NCI-H446 (cell line): Measurements from ENCODE around the gene CNTRL.
"Not testable (repeated sequence)": the region's sequence is repeated elsewhere in the genome, so short reads cannot be mapped to it uniquely, and the experiment has no call there.

Experiments used
- DNase-seq, 2 experiments: peaks; one replicate each; lab custom pipeline; 2025; lab: John Stamatoyannopoulos, UW

Gene CNTRL

GRCh38 chr9:121129384-121129783 lies 54.6 kb downstream of the CNTRL start:
- not testable (repeated sequence) for DNase-seq

GRCh38 chr9:121133104-121133816 lies 58.5 kb downstream of the CNTRL start:
- DNase-seq = no peak

GRCh38 chr9:121135642-121136041 lies 60.9 kb downstream of the CNTRL start:
- DNase-seq = no peak

DNA sequence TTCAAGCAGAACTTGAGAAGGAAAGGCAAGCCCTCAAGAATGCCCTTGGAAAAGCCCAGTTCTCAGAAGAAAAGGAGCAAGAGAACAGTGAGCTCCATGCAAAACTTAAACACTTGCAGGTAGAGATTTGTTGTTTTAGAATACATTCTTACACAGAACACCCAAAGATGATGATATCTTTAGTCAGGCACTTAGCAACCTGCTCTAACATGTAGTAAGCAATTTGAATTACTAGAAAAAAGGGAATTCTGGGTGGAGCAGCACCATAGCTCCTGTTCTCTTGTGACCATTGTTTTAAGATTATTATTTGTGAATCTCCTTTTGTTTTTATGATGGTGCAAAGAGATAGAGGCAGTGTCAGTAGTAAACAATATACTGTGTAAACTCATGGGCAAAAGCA lies 63.8 kb downstream of the CNTRL start:
- DNase-seq = no peak

DNA sequence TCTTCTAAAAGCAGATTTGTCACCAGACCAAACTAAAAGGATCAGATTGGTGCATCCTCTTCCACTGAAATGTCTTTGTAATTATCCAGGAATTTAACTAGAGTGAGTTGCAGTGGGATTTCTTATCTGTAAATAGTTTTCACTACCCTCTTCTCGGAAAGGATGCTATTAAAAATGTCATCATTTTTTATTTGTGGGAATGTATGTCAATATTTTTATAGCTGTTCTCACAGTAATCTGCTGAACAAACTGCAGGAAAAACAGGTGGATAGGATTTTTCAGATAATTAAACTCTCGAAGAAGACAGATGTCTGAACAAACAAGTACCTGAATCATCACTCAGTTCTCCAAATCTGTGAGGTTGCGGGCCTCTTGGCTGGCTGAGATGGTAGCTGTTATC lies 64.2 kb downstream of the CNTRL start:
- DNase-seq = no peak

DNA sequence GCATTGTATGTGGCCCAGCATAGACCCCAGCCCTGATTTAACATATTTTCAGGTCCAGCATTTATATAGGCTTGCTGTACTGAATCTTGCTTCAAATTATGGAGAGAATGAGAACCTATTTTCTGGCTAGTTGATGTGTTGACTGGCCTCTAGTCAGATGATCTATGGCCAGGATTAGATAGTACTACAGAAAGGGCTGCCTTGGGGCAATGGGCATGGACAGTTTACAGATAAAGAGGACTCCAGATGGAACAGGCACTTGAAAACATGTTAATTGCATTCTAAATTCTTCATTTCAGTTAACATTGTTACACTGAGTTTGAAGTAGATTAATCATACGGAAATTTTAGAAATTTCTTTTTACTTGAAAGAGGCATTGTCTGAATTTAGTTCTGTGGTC lies 65.4 kb downstream of the CNTRL start:
- DNase-seq = no peak

- no peak for DNase-seq
Measured at GRCh38 chr9:121141306-121141705, 66.6 kb downstream of the CNTRL start.

- no peak for DNase-seq
Measured at GRCh38 chr9:121141706-121142105, 67.0 kb downstream of the CNTRL start.

DNA sequence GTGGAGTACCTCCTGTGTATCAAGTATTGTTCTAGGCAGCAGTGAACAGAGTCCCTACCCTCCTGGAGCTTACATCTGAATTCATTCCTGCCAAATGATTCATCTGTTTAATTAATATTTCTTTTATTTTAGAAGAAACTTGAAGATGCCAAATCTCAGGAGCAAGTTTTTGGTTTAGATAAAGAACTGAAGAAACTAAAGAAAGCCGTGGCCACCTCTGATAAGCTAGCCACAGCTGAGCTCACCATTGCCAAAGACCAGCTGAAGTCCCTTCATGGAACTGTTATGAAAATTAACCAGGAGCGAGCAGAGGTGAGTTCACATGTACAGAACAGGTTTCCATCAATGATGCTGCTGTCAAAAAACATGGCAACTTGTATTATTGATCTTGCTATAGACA lies 69.0 kb downstream of the CNTRL start:
- DNase-seq = no peak

- no peak for DNase-seq
Measured at GRCh38 chr9:121144482-121144881, 69.7 kb downstream of the CNTRL start.

- DNase-seq = no peak
Measured at GRCh38 chr9:121150188-121150587, 75.4 kb downstream of the CNTRL start.

GRCh38 chr9:121153642-121154041 lies 78.9 kb downstream of the CNTRL start:
- DNase-seq = no peak

DNA sequence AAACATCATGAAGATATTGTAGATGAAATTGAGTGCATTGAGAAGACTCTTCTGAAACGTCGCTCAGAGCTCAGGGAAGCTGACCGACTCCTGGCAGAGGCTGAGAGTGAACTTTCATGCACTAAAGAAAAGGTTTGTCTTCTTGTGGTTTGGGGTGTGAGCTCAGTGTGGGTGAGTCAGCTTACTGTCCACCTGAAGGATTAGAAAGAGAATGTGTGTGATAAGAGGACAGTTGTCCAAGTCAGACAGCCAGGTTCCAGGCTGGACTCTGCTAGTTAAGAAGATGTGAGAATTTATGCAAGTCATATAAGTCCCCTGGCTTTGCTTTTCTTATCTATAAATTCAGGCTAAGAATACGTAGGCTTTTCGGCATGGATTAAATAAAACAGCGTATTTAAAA lies 80.0 kb downstream of the CNTRL start:
- DNase-seq = no peak

DNA sequence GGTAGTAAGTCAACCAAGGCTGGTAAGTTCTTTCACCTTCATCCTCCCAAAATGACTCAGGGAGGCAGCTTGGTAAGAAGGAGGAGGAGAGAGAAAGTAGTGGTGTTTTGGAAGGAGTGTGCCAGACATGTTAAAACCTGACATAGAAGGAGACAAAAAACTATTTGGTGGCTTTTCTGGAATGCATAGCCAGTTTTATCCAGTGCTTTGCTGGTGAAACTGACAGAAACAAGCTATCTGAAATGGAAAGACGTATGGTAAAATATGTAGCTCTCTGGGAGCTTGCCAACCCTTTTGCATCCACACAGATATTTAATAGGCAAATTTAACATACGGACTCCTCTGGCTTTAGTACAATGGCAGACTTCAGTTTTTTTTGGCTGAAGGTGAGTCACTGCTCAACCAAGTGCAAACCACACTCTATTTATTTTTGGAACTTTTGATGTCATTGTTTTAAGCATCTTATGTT lies 81.5 kb downstream of the CNTRL start:
- DNase-seq = peak; percentile 13 to 33

DNA sequence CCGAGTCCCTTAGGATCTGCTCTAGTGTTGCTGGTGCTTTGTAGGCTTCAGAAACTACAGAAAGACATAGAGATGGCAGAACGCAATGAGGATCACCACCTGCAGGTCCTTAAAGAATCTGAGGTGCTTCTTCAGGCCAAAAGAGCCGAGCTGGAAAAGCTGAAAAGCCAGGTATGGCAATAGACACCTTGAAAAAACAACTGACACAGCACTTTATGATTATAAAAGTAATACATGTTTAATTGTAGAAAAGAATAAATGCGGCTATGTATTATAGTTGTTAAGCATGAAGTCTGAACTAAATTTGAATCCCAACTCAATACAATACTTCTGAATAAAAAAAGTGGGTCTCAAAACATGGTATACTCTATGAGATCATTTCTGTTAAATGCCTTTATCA lies 83.2 kb downstream of the CNTRL start:
- DNase-seq = no peak

GRCh38 chr9:121160025-121160424 lies 85.3 kb downstream of the CNTRL start:
- DNase-seq = no peak

DNA sequence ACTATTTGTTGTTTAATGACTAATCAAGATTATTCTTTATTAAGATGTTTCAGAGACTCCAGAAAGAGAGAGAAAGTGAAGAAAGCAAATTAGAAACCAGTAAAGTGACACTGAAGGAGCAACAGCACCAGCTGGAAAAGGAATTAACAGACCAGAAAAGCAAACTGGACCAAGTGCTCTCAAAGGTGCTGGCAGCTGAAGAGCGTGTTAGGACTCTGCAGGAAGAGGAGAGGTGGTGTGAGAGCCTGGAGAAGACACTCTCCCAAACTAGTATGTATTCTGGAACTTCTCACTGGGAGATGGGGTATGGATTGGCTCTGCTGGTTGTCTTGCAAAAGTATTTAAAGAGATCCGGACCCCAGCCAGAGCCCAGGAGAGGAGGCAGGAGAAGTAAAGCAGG lies 93.3 kb downstream of the CNTRL start:
- no peak for DNase-seq

- DNase-seq = no peak
Measured at GRCh38 chr9:121169094-121169601, 94.4 kb downstream of the CNTRL start.

GRCh38 chr9:121171236-121171635 lies 96.5 kb downstream of the CNTRL start:
- DNase-seq = no peak

DNA sequence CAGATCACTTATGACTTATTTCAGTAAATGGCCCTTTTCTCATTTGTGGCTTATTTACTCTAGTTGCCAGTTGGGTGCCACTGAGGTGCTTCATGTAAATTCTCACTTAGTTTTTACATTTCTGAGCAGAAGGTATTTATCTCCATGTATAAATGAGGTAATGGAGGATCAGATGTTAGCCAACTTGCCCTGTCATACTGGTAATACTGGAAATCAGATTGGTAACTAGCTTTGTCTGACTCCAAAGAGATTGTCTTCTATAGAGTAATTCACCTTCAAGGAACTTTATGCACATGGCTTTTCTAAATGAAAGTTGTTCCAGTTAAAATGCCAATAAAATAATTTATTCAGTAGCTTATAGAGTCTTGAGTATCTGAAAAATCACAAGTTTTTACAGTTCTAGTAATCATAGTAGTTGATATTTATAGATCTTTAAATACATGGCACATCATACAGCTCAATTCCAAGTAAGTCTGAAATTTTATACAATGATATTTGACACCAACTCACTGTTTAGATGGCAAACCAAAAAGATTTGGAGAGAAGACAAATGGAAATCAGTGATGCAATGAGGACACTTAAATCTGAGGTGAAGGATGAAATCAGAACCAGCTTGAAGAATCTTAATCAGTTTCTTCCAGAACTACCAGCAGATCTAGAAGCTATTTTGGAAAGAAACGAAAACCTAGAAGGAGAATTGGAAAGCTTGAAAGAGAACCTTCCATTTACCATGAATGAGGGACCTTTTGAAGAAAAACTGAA lies 98.2 kb downstream of the CNTRL start:
- DNase-seq = no peak

DNA sequence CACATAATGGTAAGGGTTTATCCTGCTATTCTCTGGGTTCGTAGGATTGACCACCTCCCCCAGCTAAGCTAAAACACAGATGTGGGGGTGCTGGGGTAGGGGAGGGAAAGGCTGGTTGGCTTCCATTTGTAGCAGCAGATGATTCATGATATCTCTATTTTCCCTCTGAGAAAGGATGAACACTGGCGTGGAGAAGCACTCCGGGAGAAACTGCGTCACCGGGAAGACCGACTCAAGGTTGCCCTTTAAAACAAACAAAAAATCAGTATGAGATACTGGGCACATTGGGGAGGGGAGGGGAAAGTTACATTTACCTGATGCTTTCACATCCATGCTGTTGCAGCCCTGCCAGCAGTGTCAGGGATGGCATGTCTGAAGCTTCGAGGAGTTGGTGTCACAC lies 98.7 kb downstream of the CNTRL start:
- no peak for DNase-seq

GRCh38 chr9:121178676-121179372 lies 104.1 kb downstream of the CNTRL start:
- no peak for DNase-seq

GRCh38 chr9:121179373-121179721 lies 104.6 kb downstream of the CNTRL start:
- DNase-seq = not testable (repeated sequence)
